Natural killer cell (primary cell): ENCODE measurements around the gene CNDP1. TPM values are rescaled to one million over a fixed set of nuclear protein-coding genes. Genes with fewer than 3 reads are reported as not detected.

Source experiments
- ATAC-seq, 3 donors: fragments of 150-1000 bp in 2 of 3; fragments of 200-7000 bp in 1 of 3; cut with Tn5 transposase; 1 replicate in 1 of 3; 2 replicates in 2 of 3; pipeline ENCODE4 v1.10.0; 2021; ENCODE audit warnings: mild to moderate bottlenecking in 2 of 3, moderate library complexity in 2 of 3
- DNase-seq, 2 donors: peaks; one replicate each; pipeline versions ENCODE4 v3.0.0 to v3.0.0-alpha.2; 2013 to 2021; ENCODE audit warnings: mixed read lengths in 1 of 2
- H3K27ac ChIP-seq: one replicate; pipeline ENCODE4 v1.5.1; 2013; ENCODE audit warnings: mild to moderate bottlenecking, low read length
- H3K27me3 ChIP-seq: one replicate; pipeline ENCODE4 v1.6.1; 2013; ENCODE audit warnings: low read length; ENCODE audit not compliant: control insufficient read depth, insufficient read depth
- H3K36me3 ChIP-seq: one replicate; pipeline ENCODE4 v1.6.1; 2013; ENCODE audit warnings: low read length; ENCODE audit not compliant: control insufficient read depth, insufficient read depth
- H3K4me1 ChIP-seq: one replicate; pipeline ENCODE4 v1.6.1; 2013; ENCODE audit warnings: low read length; ENCODE audit not compliant: control insufficient read depth, insufficient read depth
- H3K4me3 ChIP-seq: one replicate; pipeline ENCODE4 v1.5.1; 2013; ENCODE audit warnings: low read length
- H3K9me3 ChIP-seq: one replicate; pipeline ENCODE4 v1.6.1; 2013; ENCODE audit warnings: low read length; ENCODE audit not compliant: control insufficient read depth, insufficient read depth
- H3K27ac Mint-ChIP-seq, 2 donors: one replicate each; pipeline ENCODE4 v1.8.0; 2022; ENCODE audit warnings: mild to moderate bottlenecking in 2 of 2, mixed read lengths in 2 of 2, moderate library complexity in 1 of 2
- H3K27me3 Mint-ChIP-seq, 2 donors: one replicate each; pipeline ENCODE4 v1.8.0; 2022; ENCODE audit warnings: low read depth in 2 of 2, mixed read lengths in 2 of 2
- H3K36me3 Mint-ChIP-seq: one replicate; pipeline ENCODE4 v1.8.0; 2022; ENCODE audit warnings: mixed read lengths
- H3K4me1 Mint-ChIP-seq, 2 donors: one replicate each; pipeline ENCODE4 v1.8.0; 2022; ENCODE audit warnings: mixed read lengths in 2 of 2
- H3K4me3 Mint-ChIP-seq: one replicate; pipeline ENCODE4 v1.8.0; 2022; ENCODE audit warnings: mild to moderate bottlenecking, moderate library complexity, mixed read lengths
- H3K9me3 Mint-ChIP-seq, 2 donors: one replicate each; pipeline ENCODE4 v1.8.0; 2022; ENCODE audit warnings: mixed read lengths in 2 of 2
- WGBS: methylation state at CpG from one replicate; pipeline ENCODE4 v1.1.7; 2013; ENCODE audit warnings: missing lambda C conversion rate; ENCODE audit not compliant: insufficient coverage; 5-methylcytosine and 5-hydroxymethylcytosine counted together
- intact Hi-C: fragments of 100-400 bp; cut with micrococcal nuclease; formaldehyde crosslinking; loops from one replicate; pipeline ENCODE4 v1.14.2; 2022
- total RNA-seq, 4 donors: library from RNA; stranded (reverse); fragments of 120-200 nt in 1 of 4; gene quantifications; one replicate each; pipeline versions ENCODE4 v1.2.3 to v1.2.4, GENCODE V29; 2013 to 2022
- TF ChIP-seq, protein P1 (sequence below): fragments of 200-600 bp; IDR thresholded peaks from one replicate; pipeline ENCODE4 v1.8.0; 2022; ENCODE audit warnings: antibody characterized with exemption

The CNDP1 gene
- total RNA-seq, 3 donors from 2014 or later (not counting 1 experiment from before 2014, with no cell fraction given): 0.31 to 0.60 (median 0.57) TPM

DNA sequence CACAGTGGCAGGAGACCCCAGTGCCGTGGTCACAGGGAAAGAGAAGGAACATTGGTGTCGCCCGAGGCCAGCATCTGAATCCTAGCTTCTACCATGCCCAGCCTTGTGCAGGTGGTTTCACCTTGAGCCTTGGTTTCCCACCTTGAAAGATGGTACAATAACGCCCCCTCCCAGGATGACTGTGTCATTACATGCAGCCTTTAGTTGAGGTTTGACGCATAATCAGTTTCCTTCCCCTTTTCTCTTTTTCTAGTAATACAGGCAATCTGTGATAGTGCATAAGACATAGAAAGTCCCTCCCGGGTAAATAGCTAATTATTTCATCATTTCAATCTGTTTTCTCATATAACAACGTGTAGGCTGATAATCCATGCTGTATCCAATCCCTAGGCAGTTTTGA is 33.5 kb downstream of the CNDP1 start:
- Histone ChIP-seq H3K4me3 (no peak overlapping the region), H3K4me1 (no peaks in the 10 kb centered on the region), H3K27me3 (no peaks in the 10 kb centered on the region), H3K27ac (no peak overlapping the region), H3K36me3 (no peaks in the 10 kb centered on the region), H3K9me3 (no peaks in the 10 kb centered on the region)
- Mint-ChIP-seq H3K4me1 (no peaks in the 10 kb centered on the region), H3K9me3 (no peaks in the 10 kb centered on the region), H3K27ac (no peak overlapping the region), H3K27me3 (peaks cover 18% of the 10 kb centered on the region in 2 donors), H3K4me3 (no peak overlapping the region), H3K36me3 (no peaks in the 10 kb centered on the region)
- no peak for DNase-seq
- TF ChIP-seq, protein P1, sequence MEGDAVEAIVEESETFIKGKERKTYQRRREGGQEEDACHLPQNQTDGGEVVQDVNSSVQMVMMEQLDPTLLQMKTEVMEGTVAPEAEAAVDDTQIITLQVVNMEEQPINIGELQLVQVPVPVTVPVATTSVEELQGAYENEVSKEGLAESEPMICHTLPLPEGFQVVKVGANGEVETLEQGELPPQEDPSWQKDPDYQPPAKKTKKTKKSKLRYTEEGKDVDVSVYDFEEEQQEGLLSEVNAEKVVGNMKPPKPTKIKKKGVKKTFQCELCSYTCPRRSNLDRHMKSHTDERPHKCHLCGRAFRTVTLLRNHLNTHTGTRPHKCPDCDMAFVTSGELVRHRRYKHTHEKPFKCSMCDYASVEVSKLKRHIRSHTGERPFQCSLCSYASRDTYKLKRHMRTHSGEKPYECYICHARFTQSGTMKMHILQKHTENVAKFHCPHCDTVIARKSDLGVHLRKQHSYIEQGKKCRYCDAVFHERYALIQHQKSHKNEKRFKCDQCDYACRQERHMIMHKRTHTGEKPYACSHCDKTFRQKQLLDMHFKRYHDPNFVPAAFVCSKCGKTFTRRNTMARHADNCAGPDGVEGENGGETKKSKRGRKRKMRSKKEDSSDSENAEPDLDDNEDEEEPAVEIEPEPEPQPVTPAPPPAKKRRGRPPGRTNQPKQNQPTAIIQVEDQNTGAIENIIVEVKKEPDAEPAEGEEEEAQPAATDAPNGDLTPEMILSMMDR: no peak
- ATAC-seq: peak in 1 of 3 donors; percentile 48
- intact Hi-C loops: no loop called here
- 44% methylated on average over 6 of the region's 7 CpGs for WGBS

DNA sequence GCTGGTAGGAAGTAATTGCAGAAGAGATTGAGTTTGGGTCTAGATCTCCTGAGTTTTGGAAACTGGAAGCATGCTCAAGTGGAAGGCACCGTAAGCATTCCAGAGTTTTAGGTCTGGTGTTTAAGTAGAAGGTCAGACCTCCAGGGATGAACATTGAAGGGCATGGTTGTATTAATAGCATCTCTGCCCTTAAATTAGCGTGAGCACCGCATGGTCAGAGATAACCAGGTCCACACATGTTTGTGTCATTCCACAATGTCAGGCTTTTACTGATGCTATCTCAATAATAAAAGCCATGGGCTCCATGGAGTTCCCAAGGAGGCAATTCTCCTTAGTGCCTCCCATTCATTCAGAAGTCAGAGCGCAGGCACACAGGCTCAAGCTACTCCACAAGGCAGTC is 35.1 kb downstream of the CNDP1 start:
- TF ChIP-seq, protein P1: no peak
- no peak overlapping the region for H3K4me3 Mint-ChIP-seq
- ATAC-seq (no peak), DNase-seq (no peak)
- Histone ChIP-seq H3K27ac (no peak overlapping the region), H3K4me3 (no peak overlapping the region), H3K36me3 (no peaks in the 10 kb centered on the region), H3K4me1 (no peaks in the 10 kb centered on the region), H3K27me3 (no peaks in the 10 kb centered on the region), H3K9me3 (no peaks in the 10 kb centered on the region)
- no peaks in the 10 kb centered on the region for H3K4me1 Mint-ChIP-seq
- H3K27me3 Mint-ChIP-seq: peaks cover 18 to 21% of the 10 kb centered on the region in 2 donors
- no peak overlapping the region for H3K27ac Mint-ChIP-seq
- intact Hi-C loops: no loop called here
- H3K9me3 Mint-ChIP-seq: no peaks in the 10 kb centered on the region
- H3K36me3 Mint-ChIP-seq: no peaks in the 10 kb centered on the region
- WGBS: 92% methylated on average over 4 of the region's 4 CpGs

DNA sequence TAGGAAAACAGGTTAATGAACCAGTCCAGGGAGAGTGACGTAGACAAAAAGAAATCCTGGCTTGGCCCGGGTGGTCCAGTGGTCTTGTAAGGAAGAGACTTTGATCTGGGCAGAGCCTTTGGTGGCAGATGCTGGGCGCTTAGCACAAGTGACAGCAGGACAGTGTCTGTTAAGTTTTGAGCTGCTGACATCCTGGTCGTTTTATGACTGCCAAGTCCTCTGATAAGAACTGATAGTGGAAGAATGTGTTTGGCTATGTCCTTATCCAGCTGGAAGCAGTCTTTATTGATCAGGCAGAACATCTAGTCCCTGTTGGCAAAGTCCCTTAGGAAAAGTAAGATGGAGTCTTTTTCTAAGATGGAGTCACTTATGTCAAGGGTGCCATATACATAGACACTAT is 36.0 kb downstream of the CNDP1 start:
- Histone ChIP-seq H3K4me1 (no peaks in the 10 kb centered on the region), H3K4me3 (no peak overlapping the region), H3K27ac (no peak overlapping the region), H3K9me3 (no peaks in the 10 kb centered on the region), H3K27me3 (no peaks in the 10 kb centered on the region), H3K36me3 (no peaks in the 10 kb centered on the region)
- no peak for ATAC-seq
- DNase-seq: no peak
- no peaks in the 10 kb centered on the region for H3K9me3 Mint-ChIP-seq
- no peak overlapping the region for H3K4me3 Mint-ChIP-seq
- H3K27ac Mint-ChIP-seq: no peak overlapping the region
- H3K27me3 Mint-ChIP-seq: peaks cover 18 to 26% of the 10 kb centered on the region in 2 donors
- H3K4me1 Mint-ChIP-seq: no peaks in the 10 kb centered on the region
- intact Hi-C loops: no loop called here
- H3K36me3 Mint-ChIP-seq: no peaks in the 10 kb centered on the region
- 80% methylated on average over 4 of the region's 4 CpGs for whole genome bisulfite sequencing
- TF ChIP-seq, protein P1: no peak

DNA sequence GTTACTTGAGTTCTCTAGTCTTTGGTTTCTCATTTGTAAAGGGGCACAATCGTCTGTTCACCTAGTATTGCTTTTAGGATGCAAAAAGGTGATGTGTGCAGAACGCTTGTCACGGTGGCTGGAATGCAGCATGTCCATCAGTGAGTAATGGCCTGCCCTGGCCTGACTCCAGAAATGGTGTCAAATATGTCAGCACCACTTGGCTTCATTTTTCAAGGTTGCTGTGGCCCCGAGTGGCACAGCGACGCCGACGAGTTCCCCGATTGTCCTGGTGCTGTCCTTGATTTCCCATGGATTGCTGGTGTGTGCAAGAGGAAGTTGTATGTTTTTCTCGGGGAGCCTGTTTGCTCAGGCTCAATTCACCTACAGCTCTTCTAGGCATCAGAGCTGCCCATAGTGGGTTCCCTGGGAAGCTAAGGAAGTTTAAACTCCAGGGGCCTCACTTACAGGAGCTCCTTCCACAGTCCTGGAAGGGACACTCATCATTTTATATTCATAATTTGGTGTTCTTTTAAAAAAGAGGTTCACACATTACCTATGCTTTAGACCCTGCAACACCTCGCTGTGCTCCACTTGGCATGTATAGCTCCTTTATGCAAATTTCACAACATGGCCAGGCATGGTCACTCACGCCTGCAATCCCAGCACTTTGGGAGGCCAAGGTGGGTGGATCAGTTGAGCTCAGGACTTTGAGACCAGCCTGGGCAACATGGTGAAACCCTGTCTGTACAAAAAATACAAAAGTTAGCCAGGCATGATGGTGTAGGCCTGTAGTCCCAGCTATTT is 37.8 kb downstream of the CNDP1 start:
- TF ChIP-seq, protein P1: no peak
- ATAC-seq: no peak
- Mint-ChIP-seq H3K27me3 (peaks cover 18 to 26% of the 10 kb centered on the region in 2 donors), H3K27ac (no peak overlapping the region), H3K4me1 (no peaks in the 10 kb centered on the region), H3K9me3 (no peaks in the 10 kb centered on the region), H3K4me3 (no peak overlapping the region), H3K36me3 (no peaks in the 10 kb centered on the region)
- intact Hi-C loops: no loop called here
- DNase-seq: no peak
- 91% methylated on average over 12 of the region's 12 CpGs for WGBS
- no peaks in the 10 kb centered on the region for H3K27me3 ChIP-seq
- no peaks in the 10 kb centered on the region for H3K36me3 ChIP-seq
- no peaks in the 10 kb centered on the region for H3K9me3 ChIP-seq
- H3K4me3 ChIP-seq: no peak overlapping the region
- H3K27ac ChIP-seq: no peak overlapping the region
- H3K4me1 ChIP-seq: no peaks in the 10 kb centered on the region
